HG03103 (cell line): ENCODE measurements around the gene RIC8A.
"Not testable (repeated sequence)": the region's sequence is repeated elsewhere in the genome, so short reads cannot be mapped to it uniquely, and the experiment has no call there.

ENCODE experiments used
- ATAC-seq: cut with Tn5 transposase; IDR thresholded peaks from one replicate; pipeline ENCODE4 v1.9.1; 2021; ENCODE audit warnings: low read depth; ENCODE audit not compliant: unreplicated experiment

The RIC8A gene

DNA sequence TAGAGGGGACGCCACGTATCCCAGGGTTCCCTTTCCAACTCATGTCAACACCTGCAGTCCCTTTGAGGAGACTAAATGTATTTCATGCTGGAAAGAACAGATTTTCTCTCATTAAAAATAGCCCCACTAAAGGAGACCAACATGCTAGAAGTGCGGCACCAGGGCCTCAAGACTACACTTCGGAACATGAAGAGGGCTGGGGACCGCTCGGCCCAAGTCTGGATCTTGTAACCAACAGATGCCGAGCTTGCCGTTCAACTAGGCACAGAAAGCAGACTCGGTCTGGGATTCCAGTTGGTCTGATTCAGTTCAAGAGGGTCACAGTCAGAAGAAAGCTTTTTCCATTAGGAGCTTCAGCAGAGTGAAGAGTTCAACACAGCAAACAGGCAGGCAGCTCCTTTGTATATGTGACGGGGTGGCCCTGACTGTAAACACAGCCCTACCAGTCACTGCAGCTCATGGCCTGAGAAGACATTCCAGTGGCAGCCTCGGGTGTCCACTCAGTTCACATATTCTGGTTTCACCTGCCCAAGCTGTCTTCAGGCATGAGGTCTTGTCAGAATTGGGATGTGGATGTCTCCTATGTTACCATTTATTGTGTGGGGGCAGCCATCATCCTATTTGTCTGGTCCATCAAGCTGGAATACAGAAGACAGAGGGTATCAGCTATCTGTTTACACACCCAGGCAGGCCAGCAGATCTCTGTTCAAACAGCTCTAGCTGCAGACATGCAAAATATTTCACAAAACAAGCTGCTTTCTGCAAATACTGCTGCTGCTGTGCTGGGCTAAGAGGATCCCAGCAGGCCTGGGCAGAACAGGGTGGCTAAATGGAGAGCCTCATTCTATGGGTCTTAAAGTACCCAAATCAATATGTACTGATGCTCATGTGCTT, 8.8 kb downstream of the RIC8A start:
- ATAC-seq = no peak

DNA sequence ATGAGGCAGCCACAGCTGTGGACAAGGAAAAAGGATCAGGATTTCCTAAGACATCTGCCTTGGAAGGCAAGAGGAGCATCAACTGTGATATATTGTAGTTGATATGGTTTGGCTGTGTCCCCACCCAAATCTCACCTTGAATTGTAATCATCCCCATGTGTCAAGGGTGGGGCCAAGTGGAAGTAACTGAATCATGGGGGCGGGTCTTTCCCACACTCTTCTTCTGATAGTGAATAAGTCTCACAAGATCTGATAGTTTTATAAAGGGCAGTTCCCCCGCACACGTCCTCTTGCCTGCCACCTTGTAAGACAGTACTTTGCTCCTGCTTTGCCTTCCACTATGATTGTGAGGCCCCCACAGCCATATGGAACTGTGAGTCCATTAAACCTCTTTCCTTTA, 10.2 kb downstream of the RIC8A start:
- no peak for ATAC-seq

DNA sequence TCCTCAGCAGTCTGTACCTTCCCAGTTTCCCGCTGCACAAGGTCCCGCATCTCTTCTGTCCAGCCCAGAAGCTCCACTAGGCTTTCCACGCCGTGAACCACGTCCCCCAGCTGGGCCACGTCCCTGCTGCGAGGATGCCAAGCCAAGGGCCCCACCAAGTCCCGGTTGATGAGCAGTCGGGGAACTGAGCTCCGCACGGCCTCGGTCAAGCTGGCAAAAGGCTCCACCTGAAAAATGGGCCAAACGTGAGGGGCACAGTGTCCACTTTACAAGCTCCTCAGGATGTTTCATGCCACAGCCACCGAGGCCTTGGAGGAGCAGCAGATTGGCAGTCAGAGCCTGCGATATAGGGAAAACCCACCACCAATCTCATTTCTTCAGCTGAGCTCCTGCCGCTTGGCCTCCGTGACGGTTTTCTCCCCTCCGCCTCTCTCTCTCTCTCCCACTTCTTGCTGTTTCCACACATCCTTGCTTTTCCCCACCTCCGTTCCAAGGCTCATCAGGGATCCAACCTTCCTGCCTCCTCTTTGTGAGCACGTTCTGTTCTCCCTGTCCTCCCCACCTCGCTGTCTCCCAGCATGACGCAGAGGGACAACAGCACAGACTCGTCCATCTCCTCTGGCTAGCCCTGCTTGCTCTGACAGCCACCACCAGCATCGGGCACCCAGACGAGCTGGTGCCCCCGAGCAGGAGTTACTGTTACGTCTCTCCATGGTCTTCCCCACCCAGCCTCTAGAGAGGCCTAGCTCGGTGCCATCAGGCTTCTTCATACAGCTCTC, 11.5 kb downstream of the RIC8A start:
- no peak for ATAC-seq

DNA sequence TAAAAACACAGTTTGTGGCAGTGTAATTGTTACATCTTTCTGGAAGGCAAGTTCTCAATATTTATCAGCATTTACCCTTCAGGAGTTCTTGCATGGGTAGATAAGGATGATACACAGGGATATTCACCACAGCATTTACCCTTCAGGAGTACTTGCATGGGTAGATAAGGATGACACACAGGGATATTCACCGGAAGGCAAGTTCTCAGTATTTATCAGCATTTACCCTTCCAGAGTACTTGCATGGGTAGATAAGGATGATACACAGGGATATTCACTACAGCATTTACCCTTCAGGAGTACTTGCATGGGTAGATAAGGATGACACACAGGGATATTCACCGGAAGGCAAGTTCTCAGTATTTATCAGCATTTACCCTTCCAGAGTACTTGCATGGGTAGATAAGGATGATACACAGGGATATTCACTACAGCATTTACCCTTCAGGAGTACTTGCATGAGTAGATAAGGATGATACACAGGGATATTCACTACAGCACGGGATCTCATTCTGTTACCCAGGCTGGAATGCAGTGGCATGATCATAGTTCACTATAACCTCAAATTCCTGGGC, 13.2 kb downstream of the RIC8A start:
- not testable (repeated sequence) for ATAC-seq

DNA sequence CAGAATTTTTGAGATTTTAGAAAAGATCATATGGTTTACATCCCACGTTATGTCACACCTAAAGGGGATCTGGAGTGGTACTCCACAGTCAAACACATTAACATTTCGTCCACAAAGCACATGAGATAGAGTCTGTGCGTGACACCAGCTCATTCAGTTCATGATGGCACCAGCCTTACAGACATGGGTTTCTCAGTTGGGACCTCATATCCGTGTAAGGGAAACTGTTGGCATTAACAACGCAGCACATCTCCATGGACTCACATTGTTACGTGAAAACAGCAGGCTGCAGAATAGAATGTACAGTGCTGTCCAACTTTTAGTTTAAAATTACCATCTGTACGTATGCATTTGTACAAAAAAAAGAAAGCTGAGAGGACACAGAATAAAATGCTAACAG, 14.0 kb downstream of the RIC8A start:
- ATAC-seq = no peak

DNA sequence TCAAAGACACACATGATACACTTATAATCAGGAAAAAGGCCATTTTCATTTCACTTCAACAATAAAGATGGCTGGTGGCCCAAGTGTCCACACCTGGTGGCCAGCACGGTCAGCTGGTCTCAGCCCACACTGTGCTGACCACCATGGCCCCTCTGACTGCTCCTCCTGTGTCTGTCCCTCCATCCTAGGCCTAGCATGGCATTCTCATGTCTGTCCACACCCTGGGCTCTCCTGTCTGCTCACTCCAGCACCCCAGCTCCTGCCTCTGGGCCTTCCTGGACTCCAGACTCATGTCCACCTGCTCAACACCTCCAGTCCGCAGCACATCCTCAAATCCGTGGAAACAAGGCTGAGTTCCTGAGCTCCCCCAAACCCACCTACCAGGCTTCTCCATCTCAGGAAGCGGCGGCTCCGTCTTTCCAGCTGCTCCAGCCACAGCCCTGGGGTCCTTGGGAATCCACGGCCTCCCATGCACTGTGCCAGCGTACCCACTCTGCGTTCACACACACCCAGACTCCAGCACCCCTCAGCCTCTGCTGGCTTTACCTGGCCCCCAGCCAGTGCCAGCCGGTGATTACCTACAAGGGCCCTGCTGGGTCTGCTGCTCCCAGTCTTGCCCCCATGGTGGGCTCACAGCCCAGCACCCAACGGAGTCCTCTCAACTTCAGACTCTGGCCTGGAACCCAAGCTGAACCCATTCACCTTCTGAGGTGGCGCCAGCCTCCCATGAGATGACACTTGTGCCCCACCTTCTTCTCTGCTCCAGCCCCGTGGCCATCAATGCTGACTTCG, 14.7 kb downstream of the RIC8A start:
- no peak for ATAC-seq

DNA sequence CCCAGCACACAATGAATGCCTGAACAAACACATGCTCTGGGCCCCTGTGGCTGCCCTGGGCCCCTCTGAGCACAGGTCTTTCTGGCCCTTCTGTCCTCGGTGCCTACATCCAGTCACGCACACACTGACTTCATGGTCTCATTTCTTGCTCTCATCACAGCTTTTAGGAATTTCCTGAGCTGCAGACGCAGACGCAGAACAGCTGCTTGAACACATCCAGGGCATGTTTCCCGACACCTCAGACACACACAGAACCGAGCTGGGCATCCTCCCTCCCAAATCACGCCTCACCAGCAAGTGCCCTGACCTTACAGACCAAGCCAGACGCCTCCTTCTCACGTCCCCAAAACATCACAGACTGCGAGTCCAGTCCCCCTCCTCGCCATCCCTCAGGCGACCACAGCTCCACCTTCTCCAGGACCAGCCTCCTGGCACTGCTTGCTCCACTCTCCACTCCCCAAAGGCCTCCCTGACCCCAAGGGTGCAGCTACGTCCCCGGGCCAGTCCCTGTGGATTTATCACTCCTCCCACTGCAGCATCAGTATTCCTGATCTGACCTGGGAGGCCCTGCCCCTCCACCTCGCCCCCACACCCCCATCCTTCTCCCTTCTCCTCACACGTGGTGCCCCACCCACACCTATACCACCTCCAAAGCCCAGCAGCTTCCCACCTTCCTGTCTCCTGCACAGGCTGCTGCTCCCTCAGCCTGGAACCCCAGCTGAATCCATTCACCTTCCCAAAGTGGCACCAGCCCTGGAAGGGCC, 15.7 kb downstream of the RIC8A start:
- ATAC-seq = no peak

DNA sequence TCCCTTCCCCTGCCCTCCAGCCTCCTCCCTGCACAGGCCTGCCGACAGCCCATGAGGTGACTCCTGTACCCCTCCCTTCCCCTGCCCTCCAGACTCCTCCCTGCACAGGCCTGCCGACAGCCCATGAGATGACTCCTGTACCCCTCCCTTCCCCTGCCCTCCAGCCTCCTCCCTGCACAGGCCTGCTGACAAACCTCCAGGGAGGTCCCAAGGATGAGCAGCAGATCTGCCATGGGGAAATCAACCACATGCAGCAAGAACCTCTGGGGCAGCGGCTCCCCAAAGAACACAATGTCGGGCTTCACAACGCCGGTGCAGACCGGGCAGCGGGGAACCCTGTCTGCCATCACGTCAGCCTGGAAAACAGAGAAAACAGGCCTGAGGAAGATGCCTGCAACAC, 16.4 kb downstream of the RIC8A start:
- ATAC-seq = no peak

DNA sequence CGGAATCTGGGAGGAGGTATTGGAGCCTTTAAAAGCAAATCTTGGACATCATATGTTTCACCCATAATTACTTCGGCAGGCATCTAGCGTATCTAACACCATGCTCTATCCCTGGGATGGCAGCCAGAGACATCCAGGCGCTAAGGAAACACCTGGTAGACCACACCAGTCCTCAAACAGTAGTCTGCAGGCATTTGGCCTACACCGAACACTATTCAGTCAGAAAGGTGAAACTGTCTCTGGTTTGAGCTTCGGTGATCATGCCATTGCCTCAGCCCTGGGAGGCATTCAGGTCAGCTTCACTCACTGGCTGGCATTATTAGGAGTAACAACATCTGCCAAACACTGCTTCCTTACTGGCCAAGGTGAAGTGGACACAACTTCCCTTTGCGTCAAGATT, 16.9 kb downstream of the RIC8A start:
- ATAC-seq = no peak

DNA sequence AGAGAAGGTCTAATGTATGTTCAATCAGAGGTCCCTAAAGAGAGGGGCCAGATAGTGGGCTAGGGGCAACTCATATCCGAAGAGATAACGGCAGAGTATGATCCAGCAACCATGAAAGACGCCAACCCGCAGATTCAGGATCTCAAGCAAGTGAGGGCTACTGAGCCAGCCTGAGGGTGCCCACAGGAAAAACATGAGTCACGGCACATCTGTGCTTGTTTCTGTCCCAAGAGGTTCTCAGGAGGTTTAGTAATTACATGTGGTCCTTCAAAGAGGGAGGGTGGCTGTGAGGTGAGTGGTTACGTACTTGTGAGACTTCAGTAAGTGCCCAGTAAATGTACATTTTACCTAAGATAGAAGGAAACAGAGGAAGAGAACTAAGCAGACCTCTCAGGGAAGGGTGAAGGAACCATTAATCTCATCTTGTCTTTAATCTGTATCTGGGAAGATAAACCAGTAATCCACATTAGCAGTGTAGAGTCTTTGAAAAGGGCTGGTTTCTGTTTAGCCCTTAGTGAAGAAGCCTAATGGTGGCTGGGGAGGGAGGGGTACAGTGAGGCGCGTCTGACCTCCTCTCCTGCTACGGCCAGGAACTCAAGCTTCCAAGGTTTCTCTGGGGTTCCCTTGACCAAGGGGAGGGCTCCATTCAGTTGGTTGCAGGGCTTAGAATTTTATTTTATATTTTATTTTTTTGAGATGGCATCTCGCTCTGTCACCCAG, 18.4 kb downstream of the RIC8A start:
- ATAC-seq = no peak

DNA sequence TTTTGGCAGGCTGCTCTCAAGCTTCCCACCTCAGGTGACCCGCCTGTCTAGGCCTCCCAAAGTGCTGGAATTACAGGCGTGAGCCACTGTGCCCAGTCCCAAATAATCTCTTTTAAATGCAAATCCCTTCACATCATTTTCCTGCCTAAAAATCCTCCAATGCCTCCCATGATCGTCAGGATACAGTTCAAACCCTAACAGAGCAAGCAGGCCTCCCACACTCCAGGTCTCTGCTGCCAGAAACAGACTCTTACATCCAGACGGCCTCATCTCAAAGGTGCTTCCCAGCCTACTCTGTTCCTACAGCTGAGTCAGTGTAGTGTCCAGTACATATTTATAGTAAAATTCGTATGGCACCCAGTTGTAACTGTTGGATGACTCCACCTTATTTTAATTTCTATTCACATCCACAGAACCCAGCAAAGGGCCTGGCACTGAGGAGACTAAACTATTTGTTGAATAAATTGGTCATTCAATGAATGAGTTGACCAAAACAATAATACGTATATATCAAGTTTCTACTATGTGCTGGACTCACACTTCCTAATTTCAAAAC, 20.4 kb downstream of the RIC8A start:
- no peak for ATAC-seq

DNA sequence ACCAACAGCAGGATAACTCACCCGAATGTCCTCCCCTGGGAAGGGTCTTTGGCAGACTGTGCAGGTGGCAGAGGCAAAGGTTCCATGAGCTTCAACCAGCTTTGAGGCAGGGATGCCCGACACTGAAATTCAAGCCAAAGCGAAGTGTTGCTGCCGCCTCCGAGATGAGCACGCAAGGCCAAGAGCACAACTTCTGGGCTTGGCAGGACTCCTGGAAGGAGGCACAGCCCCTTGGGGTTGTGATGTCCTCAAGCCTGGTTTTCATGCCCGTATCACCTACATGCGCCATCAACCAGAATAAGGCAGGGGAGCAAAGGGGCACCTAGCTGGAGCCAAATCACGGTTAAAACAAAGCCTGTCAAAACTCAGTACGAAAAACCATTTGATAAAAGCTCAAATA, 22.9 kb downstream of the RIC8A start:
- no peak for ATAC-seq

DNA sequence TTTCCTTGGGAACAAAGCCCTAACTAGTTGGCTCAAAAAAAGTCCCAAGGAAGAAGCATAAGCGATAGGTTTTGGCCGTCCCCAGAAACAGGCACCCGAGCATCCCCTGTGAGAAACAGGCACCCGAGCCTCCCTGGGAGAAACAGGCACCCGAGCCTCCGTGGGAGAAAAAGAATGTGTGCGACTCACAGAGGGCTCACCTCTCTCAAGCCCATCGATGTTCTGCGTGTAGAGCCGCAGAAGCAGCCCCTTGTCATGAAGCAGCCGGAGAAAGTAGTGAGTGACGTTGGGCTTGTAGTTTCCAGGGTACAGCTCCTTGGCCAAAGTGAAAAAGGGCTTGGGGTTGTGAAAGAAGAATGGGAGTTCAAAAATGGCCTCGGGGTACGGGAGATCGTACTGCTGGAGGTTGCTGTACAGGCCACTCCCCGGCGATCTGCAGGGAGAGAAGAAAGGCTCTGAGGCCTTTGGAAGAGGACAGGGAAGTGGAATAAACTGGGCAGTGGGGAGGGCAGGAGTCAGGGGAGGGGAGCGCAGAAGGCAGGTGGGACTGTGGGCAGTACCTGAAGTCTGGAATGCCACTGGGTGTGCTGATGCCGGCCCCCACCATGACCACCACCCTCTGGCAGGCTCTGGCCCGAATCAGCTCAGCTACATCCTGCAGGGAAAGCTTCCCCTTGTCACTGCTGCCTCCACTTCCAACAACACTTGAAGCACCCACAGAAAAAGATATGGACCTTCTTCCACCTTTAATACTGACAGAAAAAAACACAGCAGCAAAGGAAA, 25.5 kb downstream of the RIC8A start:
- no peak for ATAC-seq

DNA sequence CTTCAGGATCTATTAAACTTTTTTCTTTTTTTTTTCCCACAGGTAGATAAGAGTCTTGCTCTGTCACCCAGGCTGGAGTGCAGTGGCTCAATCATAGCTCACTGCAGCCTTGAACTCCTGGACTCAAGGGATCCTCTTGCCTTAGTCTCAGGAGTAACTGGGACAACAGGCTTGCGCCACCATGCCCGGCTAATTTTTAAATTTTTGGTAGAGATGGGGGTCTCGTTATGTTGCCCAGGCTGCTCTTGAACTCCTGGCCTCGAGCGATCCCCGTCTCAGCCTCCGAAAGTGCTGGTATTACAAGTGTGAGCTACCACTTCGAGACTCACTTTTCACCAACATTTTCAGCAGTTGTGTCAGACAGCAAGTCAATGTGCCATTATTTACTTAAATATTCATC, 27.7 kb downstream of the RIC8A start:
- no peak for ATAC-seq

DNA sequence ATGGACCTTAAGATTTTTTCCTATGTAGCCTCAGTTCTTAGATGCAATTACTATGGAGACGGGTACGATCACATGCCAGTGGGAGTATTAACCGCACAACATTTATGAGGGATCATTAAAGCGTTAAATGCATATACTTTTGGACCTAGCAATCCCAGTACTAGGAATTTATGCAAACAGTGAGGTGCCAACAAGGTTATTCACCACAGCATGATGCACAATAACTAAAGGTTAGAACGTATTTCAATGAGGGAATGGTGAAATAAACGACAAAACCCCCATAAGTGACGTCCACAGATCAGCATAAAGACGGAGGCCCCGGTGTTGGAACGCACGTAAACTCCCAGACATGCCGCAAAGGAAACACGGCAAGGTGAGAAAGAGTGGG, 28.1 kb downstream of the RIC8A start:
- no peak for ATAC-seq

DNA sequence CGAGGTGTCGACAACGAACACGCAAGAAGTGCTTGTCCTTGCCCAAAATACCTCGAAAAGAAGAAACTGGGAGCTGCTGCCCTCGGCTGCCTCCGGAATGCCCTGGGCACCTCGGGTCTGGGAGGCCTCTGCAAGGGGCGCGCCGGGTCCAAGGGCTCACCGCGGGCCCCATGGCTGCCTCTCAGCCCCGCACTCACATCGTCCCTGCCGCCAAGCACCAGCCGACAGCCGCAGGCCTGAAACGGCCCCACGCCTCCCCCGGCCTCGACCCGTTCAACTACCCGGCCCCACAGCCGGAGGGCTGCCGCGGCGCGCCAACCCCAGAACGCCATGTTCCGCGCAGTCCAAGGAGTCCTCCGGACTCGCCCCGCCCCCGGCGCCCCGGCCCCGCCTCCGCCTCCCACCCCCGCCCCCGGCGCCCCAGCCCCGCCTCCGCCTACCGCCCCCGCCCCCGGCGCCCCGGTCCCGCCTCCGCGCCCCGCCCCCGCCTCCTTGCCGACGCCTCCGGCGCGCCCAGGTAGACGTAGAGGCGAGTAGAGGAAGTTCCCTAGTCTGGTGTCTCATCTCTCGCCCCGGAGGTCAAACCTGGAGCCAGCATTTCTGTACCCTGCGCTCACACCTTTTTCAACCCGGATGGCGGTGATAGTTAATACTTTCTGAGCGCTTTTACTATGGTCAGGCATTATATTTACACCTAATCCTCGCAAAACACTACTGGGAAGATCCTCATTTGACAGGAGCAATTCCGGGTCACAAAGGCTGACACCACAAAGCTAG, 28.7 kb downstream of the RIC8A start, which contains the start of gene SIRT3:
SIRT3 (minus strand) TSS at position 346 of the 777 bp plus-strand sequence; CDS start at position 332, 14 bp downstream.
- peak; percentile 76 for ATAC-seq
